Memory B cell (primary cell): Measurements from ENCODE around the gene CDK11B.
"Not testable (repeated sequence)": the region's sequence is repeated elsewhere in the genome, so short reads cannot be mapped to it uniquely, and the experiment has no call there.

Experiments used
- ATAC-seq: fragments of 150-1000 bp; cut with Tn5 transposase; 2 replicates; pipeline ENCODE4 v1.10.0; 2021; ENCODE audit warnings: low read depth, mild to moderate bottlenecking, moderate library complexity
- DNase-seq, 2 donors: peaks; one replicate each; pipeline ENCODE4 v3.0.0; 2022; ENCODE audit warnings: low spot score in 2 of 2
- H3K27ac Mint-ChIP-seq: one replicate; pipeline ENCODE4 v1.8.0; 2022; ENCODE audit warnings: mild to moderate bottlenecking, moderate library complexity, mixed read lengths
- H3K27me3 Mint-ChIP-seq: one replicate; pipeline ENCODE4 v1.8.0; 2022; ENCODE audit warnings: mixed read lengths
- H3K36me3 Mint-ChIP-seq: one replicate; pipeline ENCODE4 v1.8.0; 2022; ENCODE audit warnings: mild to moderate bottlenecking, mixed read lengths
- H3K4me1 Mint-ChIP-seq: one replicate; pipeline ENCODE4 v1.8.0; 2022; ENCODE audit warnings: mixed read lengths
- H3K4me3 Mint-ChIP-seq: one replicate; pipeline ENCODE4 v1.8.0; 2022; ENCODE audit warnings: mild to moderate bottlenecking, moderate library complexity, mixed read lengths
- H3K9me3 Mint-ChIP-seq: one replicate; pipeline ENCODE4 v1.8.0; 2022; ENCODE audit warnings: mixed read lengths

Gene CDK11B

GRCh38 chr1:1647567-1648241 lies 11.1 kb downstream of the CDK11B start:
- H3K36me3 Mint-ChIP-seq = peaks cover 38% of the 10 kb centered on the region
- H3K4me3 Mint-ChIP-seq, H3K4me1 Mint-ChIP-seq, H3K9me3 Mint-ChIP-seq, DNase-seq, ATAC-seq, H3K27ac Mint-ChIP-seq, H3K27me3 Mint-ChIP-seq: not testable (repeated sequence)

GRCh38 chr1:1646326-1646725 lies 12.5 kb downstream of the CDK11B start:
- not testable (repeated sequence) for ATAC-seq, H3K27me3 Mint-ChIP-seq, H3K9me3 Mint-ChIP-seq, H3K27ac Mint-ChIP-seq, DNase-seq, H3K4me1 Mint-ChIP-seq, H3K4me3 Mint-ChIP-seq
- H3K36me3 Mint-ChIP-seq = peaks cover 29% of the 10 kb centered on the region

GRCh38 chr1:1640711-1641461 lies 17.9 kb downstream of the CDK11B start:
- H3K9me3 Mint-ChIP-seq, H3K4me3 Mint-ChIP-seq, H3K4me1 Mint-ChIP-seq, H3K27me3 Mint-ChIP-seq, DNase-seq, H3K36me3 Mint-ChIP-seq, ATAC-seq, H3K27ac Mint-ChIP-seq: not testable (repeated sequence)

GRCh38 chr1:1640081-1640480 lies 18.7 kb downstream of the CDK11B start:
- H3K4me3 Mint-ChIP-seq, H3K27me3 Mint-ChIP-seq, H3K27ac Mint-ChIP-seq, ATAC-seq, H3K9me3 Mint-ChIP-seq, DNase-seq, H3K36me3 Mint-ChIP-seq, H3K4me1 Mint-ChIP-seq: not testable (repeated sequence)

GRCh38 chr1:1639368-1639767 lies 19.4 kb downstream of the CDK11B start:
- not testable (repeated sequence) for H3K4me1 Mint-ChIP-seq, H3K27me3 Mint-ChIP-seq, DNase-seq, H3K27ac Mint-ChIP-seq, ATAC-seq, H3K9me3 Mint-ChIP-seq, H3K4me3 Mint-ChIP-seq, H3K36me3 Mint-ChIP-seq

GRCh38 chr1:1638528-1638927 lies 20.3 kb downstream of the CDK11B start:
- ATAC-seq, H3K4me3 Mint-ChIP-seq: not testable (repeated sequence)

GRCh38 chr1:1637479-1637875 lies 21.3 kb downstream of the CDK11B start:
- H3K4me3 Mint-ChIP-seq, H3K36me3 Mint-ChIP-seq, ATAC-seq, H3K27ac Mint-ChIP-seq, H3K27me3 Mint-ChIP-seq, DNase-seq, H3K4me1 Mint-ChIP-seq, H3K9me3 Mint-ChIP-seq: not testable (repeated sequence)

More at GRCh38 chr1:1638528-1638927, 20.3 kb downstream of the CDK11B start:
- not testable (repeated sequence) for H3K9me3 Mint-ChIP-seq, H3K36me3 Mint-ChIP-seq, H3K4me1 Mint-ChIP-seq, H3K27ac Mint-ChIP-seq, DNase-seq, H3K27me3 Mint-ChIP-seq

- H3K27ac Mint-ChIP-seq = not testable (repeated sequence)
These were observed 22.0 kb downstream of the CDK11B start for GRCh38 chr1:1636621-1637478.

GRCh38 chr1:1634613-1635012 lies 24.2 kb downstream of the CDK11B start:
- not testable (repeated sequence) for H3K4me3 Mint-ChIP-seq, H3K4me1 Mint-ChIP-seq, H3K27me3 Mint-ChIP-seq, H3K27ac Mint-ChIP-seq, ATAC-seq, H3K9me3 Mint-ChIP-seq, DNase-seq, H3K36me3 Mint-ChIP-seq

More at GRCh38 chr1:1636621-1637478, 22.0 kb downstream of the CDK11B start:
- not testable (repeated sequence) for H3K9me3 Mint-ChIP-seq, ATAC-seq, H3K4me1 Mint-ChIP-seq, H3K36me3 Mint-ChIP-seq, H3K27me3 Mint-ChIP-seq, H3K4me3 Mint-ChIP-seq, DNase-seq

GRCh38 chr1:1633409-1633808 lies 25.4 kb downstream of the CDK11B start:
- not testable (repeated sequence) for H3K9me3 Mint-ChIP-seq, H3K36me3 Mint-ChIP-seq, ATAC-seq, DNase-seq, H3K4me3 Mint-ChIP-seq, H3K27ac Mint-ChIP-seq, H3K27me3 Mint-ChIP-seq, H3K4me1 Mint-ChIP-seq

GRCh38 chr1:1631782-1632420 lies 26.9 kb downstream of the CDK11B start, which contains the start of gene MMP23B:
MMP23B (plus strand) TSS chr1:1632173; CDS start chr1:1632219, 46 bp downstream.
- DNase-seq = no peak
- H3K9me3 Mint-ChIP-seq = no peaks in the 10 kb centered on the region

GRCh38 chr1:1630965-1631781 lies 27.6 kb downstream of the CDK11B start:
- DNase-seq (no peak), ATAC-seq (no peak)
- H3K9me3 Mint-ChIP-seq = no peaks in the 10 kb centered on the region
- H3K27me3 Mint-ChIP-seq = peaks cover 4% of the 10 kb centered on the region
- H3K27ac Mint-ChIP-seq = no peak overlapping the region
- H3K36me3 Mint-ChIP-seq = peaks cover 2% of the 10 kb centered on the region
- peaks cover 9% of the 10 kb centered on the region for H3K4me1 Mint-ChIP-seq
- H3K4me3 Mint-ChIP-seq = peak overlapping the region; percentile 69

More at GRCh38 chr1:1631782-1632420, 26.9 kb downstream of the CDK11B start, which contains the start of gene MMP23B:
- H3K4me1 Mint-ChIP-seq = peaks cover 9% of the 10 kb centered on the region
- ATAC-seq = no peak
- peaks cover 4% of the 10 kb centered on the region for H3K27me3 Mint-ChIP-seq
- peak within 1 kb of the TSS; percentile 69 for H3K4me3 Mint-ChIP-seq
- H3K36me3 Mint-ChIP-seq = peaks cover 4% of the 10 kb centered on the region
- no peak within 1 kb of the TSS for H3K27ac Mint-ChIP-seq
